ENCODE results near the gene GADD45B. TPM values are rescaled to one million over a fixed set of nuclear protein-coding genes. Genes with fewer than 3 reads are reported as not detected.

The GADD45B gene
- total RNA-seq, 3 donors from 2014 or later (not counting 1 experiment from before 2014, with no cell fraction given): 198 to 247 (median 212) TPM

GRCh38 chr19:2482354-2483038 lies 6.6 kb downstream of the GADD45B start:
- no peak for TF ChIP-seq CTCF (IDR thresholded peaks at IDR 0.05)
- H3K36me3 Mint-ChIP-seq: no peaks in the 10 kb centered on the region
- H3K4me3 ChIP-seq (ENCODE audit: low read length): no peak overlapping the region
- H3K27ac ChIP-seq (ENCODE audit: low read length): no peak overlapping the region
- no peaks in the 10 kb centered on the region for H3K27me3 ChIP-seq (ENCODE audit: control insufficient read depth, insufficient read depth, low read length)
- no peaks in the 10 kb centered on the region for H3K27me3 Mint-ChIP-seq (ENCODE audit: low read depth in 2 of 2)
- peaks cover 24% of the 10 kb centered on the region for H3K4me1 ChIP-seq (ENCODE audit: control insufficient read depth, insufficient read depth, low read length)
- intact Hi-C loops (cut with micrococcal nuclease): no loop called here
- DNase-seq: no peak
- H3K27ac Mint-ChIP-seq: no peak overlapping the region
- peaks cover 3% of the 10 kb centered on the region for H3K36me3 ChIP-seq (ENCODE audit: control insufficient read depth, insufficient read depth, low read length)
- WGBS (ENCODE audit: insufficient coverage): 87% methylated on average over 9 of the region's 12 CpGs
- peaks cover 8% of the 10 kb centered on the region for H3K9me3 ChIP-seq (ENCODE audit: control insufficient read depth, insufficient read depth, low read length)
- no peak overlapping the region for H3K4me3 Mint-ChIP-seq
- H3K4me1 Mint-ChIP-seq: peaks cover 12 to 21% of the 10 kb centered on the region in 2 donors
- peaks cover 0 to 3% of the 10 kb centered on the region in 2 donors for H3K9me3 Mint-ChIP-seq
- ATAC-seq: no peak

- Histone ChIP-seq H3K4me1 (ENCODE audit: control insufficient read depth, insufficient read depth, low read length) (peaks cover 23% of the 10 kb centered on the region), H3K27me3 (ENCODE audit: control insufficient read depth, insufficient read depth, low read length) (no peaks in the 10 kb centered on the region), H3K9me3 (ENCODE audit: control insufficient read depth, insufficient read depth, low read length) (peaks cover 8% of the 10 kb centered on the region), H3K36me3 (ENCODE audit: control insufficient read depth, insufficient read depth, low read length) (no peaks in the 10 kb centered on the region), H3K27ac (ENCODE audit: low read length) (no peak overlapping the region), H3K4me3 (ENCODE audit: low read length) (no peak overlapping the region)
- 91% methylated on average over 5 of the region's 6 CpGs for WGBS (ENCODE audit: insufficient coverage)
- TF ChIP-seq CTCF (IDR thresholded peaks at IDR 0.05): no peak
- intact Hi-C loops (cut with micrococcal nuclease): no loop called here
- H3K27me3 Mint-ChIP-seq (ENCODE audit: low read depth in 2 of 2): no peaks in the 10 kb centered on the region
- no peak for ATAC-seq
- H3K4me1 Mint-ChIP-seq: peaks cover 6 to 15% of the 10 kb centered on the region in 2 donors
- peaks cover 0 to 3% of the 10 kb centered on the region in 2 donors for H3K9me3 Mint-ChIP-seq
- H3K4me3 Mint-ChIP-seq: no peak overlapping the region
- H3K36me3 Mint-ChIP-seq: no peaks in the 10 kb centered on the region
- H3K27ac Mint-ChIP-seq: no peak overlapping the region
- no peak for DNase-seq
These were observed 7.2 kb downstream of the GADD45B start for GRCh38 chr19:2483084-2483483.

GRCh38 chr19:2483484-2484151 lies 7.7 kb downstream of the GADD45B start:
- ATAC-seq (no peak), DNase-seq (no peak)
- H3K4me3 ChIP-seq (ENCODE audit: low read length): no peak overlapping the region
- WGBS (ENCODE audit: insufficient coverage): 90% methylated on average over 4 of the region's 4 CpGs
- intact Hi-C loops (cut with micrococcal nuclease): no loop called here
- no peak overlapping the region for H3K27ac ChIP-seq (ENCODE audit: low read length)
- H3K9me3 ChIP-seq (ENCODE audit: control insufficient read depth, insufficient read depth, low read length): peaks cover 8% of the 10 kb centered on the region
- peaks cover 0 to 2% of the 10 kb centered on the region in 2 donors for H3K27me3 Mint-ChIP-seq (ENCODE audit: low read depth in 2 of 2)
- H3K27me3 ChIP-seq (ENCODE audit: control insufficient read depth, insufficient read depth, low read length): peaks cover 3% of the 10 kb centered on the region
- H3K36me3 ChIP-seq (ENCODE audit: control insufficient read depth, insufficient read depth, low read length): no peaks in the 10 kb centered on the region
- H3K27ac Mint-ChIP-seq: no peak overlapping the region
- peaks cover under 1 to 10% of the 10 kb centered on the region in 2 donors for H3K4me1 Mint-ChIP-seq
- H3K4me3 Mint-ChIP-seq: no peak overlapping the region
- peaks cover 0 to 3% of the 10 kb centered on the region in 2 donors for H3K9me3 Mint-ChIP-seq
- TF ChIP-seq CTCF (IDR thresholded peaks at IDR 0.05): no peak
- H3K36me3 Mint-ChIP-seq: no peaks in the 10 kb centered on the region
- H3K4me1 ChIP-seq (ENCODE audit: control insufficient read depth, insufficient read depth, low read length): peaks cover 23% of the 10 kb centered on the region

Data from natural killer cell (primary cell).